ENCODE measurements around the gene RPL26. TPM values are rescaled to one million over a fixed set of nuclear protein-coding genes. Genes with fewer than 3 reads are reported as not detected.
"Not testable (repeated sequence)": the region's sequence is repeated elsewhere in the genome, so short reads cannot be mapped to it uniquely, and the experiment has no call there.

The RPL26 gene
- total RNA-seq, 2 experiments from 2014 or later: 3,141 to 3,176 TPM

- peak overlapping the region; percentile 77 for H3K27ac Mint-ChIP-seq
- intact Hi-C loops (cut with micrococcal nuclease): no loop called here
- peak overlapping the region; percentile 81 for H3K4me3 Mint-ChIP-seq
These were observed 5.6 kb downstream of the RPL26 start for GRCh38 chr17:8377422-8377821.

DNA sequence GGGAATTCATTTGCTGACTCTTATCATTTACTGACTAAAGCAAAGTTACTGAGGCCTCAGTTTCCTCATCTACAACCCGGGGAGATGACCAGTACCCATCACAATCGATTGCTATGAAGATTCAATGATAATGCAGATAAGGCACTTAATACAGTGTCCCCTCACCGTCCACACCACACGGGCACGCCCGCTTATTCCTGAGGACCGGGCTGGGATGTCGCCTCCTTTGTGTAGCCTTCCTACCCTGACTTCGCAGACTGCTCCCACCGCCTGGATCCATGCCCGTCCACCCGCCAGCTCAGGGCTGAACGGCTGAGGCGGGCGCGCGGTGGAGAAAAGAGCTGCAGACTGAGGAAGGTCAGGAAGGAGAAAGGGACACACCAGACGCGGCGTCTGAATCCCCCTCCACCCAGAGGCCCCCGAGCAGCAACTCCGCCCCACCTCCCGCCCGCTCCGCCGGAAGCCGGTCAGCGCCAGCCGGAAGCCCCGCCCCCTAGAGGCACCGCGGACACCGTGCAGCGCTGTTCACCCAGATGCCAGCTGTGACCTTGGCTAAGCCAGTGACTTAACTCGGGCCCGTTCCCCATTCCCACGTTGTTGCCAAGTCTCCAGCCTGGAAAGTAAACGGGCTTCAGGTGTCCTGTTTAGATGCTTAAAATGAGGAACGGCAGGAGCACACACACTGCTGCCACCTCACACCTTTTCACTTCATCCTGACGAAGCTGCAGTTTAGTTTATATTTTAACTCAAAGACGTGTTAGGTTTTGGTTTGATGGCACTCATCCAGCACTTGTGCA is 6.5 kb downstream of the RPL26 start, which contains the start of gene KRABD2:
Gene KRABD2, minus strand, starts transcription at position 434 of the 797 bp plus-strand sequence.
- Mint-ChIP-seq H3K27ac (peak within 1 kb of the TSS; percentile 77), H3K4me3 (peak within 1 kb of the TSS; percentile 81), H3K36me3 (ENCODE audit: low read depth) (peaks cover 60% of the 10 kb centered on the region), H3K4me1 (ENCODE audit: low read depth) (peaks cover 49% of the 10 kb centered on the region), H3K27me3 (no peaks in the 10 kb centered on the region), H3K9me3 (no peaks in the 10 kb centered on the region)
- DNase-seq: peak; percentile 93
- POLR2A ChIA-PET: interaction anchor here (0.7 to 3.5 kb wide), 17 partner anchors 11 to 369 kb away, joined by 3 to 17 read pairs (median 4); partner anchors contain the start of genes AURKB and SLC25A35
- CTCF ChIA-PET: interaction anchor here (0.7 to 2.1 kb wide), 16 partner anchors 10 to 369 kb away, joined by 3 to 10 read pairs (median 4); partner anchors contain the start of genes PFAS and SLC25A35
- intact Hi-C loops (cut with micrococcal nuclease): no loop called here
- ATAC-seq: peak; percentile 99
- TF ChIP-seq CTCF (IDR thresholded peaks at IDR 0.05): peak; percentile 42

More at GRCh38 chr17:8377422-8377821, 5.6 kb downstream of the RPL26 start:
- Mint-ChIP-seq H3K9me3 (no peaks in the 10 kb centered on the region), H3K36me3 (ENCODE audit: low read depth) (peaks cover 70% of the 10 kb centered on the region), H3K4me1 (ENCODE audit: low read depth) (peaks cover 51% of the 10 kb centered on the region), H3K27me3 (no peaks in the 10 kb centered on the region)
- CTCF ChIA-PET: interaction anchor here (0.7 to 2.1 kb wide), 14 partner anchors 9 to 364 kb away, joined by 3 to 10 read pairs (median 4); partner anchors contain the start of gene PFAS
- DNase-seq (no peak), ATAC-seq (no peak)
- POLR2A ChIA-PET: interaction anchor here (0.7 to 3.5 kb wide), 13 partner anchors 8 to 369 kb away, joined by 3 to 17 read pairs (median 4); partner anchors contain the start of gene SLC25A35
- TF ChIP-seq CTCF (IDR thresholded peaks at IDR 0.05): no peak

DNA sequence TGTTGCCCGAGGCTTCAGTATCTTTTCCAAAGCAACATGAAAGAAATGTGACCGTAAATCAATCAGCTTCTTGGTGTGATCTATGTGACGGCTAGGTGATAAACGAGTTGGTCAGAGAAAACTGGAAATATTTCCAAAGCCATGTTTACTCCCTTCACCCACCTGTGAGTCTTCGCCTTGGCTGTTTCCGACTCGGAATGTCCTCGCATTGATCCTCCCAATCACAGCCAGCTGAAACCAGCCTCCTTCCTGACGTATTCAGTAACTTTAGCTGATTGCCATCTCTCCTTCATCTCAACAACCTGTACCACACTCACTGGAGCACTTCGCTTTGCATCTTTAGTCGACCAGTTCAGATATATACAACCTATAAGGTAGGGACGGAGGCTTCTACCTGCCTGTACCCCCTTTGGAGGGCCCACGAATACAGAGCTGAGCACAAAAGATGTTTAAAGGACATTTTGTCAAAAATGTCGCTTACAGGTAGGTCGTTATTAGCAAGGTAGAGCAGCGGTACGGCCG is 7.2 kb downstream of the RPL26 start:
- Mint-ChIP-seq H3K4me1 (ENCODE audit: low read depth) (peaks cover 42% of the 10 kb centered on the region), H3K9me3 (no peaks in the 10 kb centered on the region), H3K4me3 (peak overlapping the region; percentile 81), H3K27ac (peak overlapping the region; percentile 77), H3K27me3 (no peaks in the 10 kb centered on the region), H3K36me3 (ENCODE audit: low read depth) (peaks cover 54% of the 10 kb centered on the region)
- CTCF ChIA-PET: interaction anchor here (0.9 to 2.1 kb wide), 8 partner anchors 8 to 370 kb away, joined by 3 to 10 read pairs (median 4); partner anchors contain the start of genes PFAS and SLC25A35
- no peak for DNase-seq
- no peak for TF ChIP-seq CTCF (IDR thresholded peaks at IDR 0.05)
- no peak for ATAC-seq
- POLR2A ChIA-PET: interaction anchor here (1.1 to 3.5 kb wide), 10 partner anchors 10 to 202 kb away, joined by 3 to 17 read pairs (median 4); partner anchors contain the start of genes AURKB and SLC25A35
- intact Hi-C loops (cut with micrococcal nuclease): no loop called here

DNA sequence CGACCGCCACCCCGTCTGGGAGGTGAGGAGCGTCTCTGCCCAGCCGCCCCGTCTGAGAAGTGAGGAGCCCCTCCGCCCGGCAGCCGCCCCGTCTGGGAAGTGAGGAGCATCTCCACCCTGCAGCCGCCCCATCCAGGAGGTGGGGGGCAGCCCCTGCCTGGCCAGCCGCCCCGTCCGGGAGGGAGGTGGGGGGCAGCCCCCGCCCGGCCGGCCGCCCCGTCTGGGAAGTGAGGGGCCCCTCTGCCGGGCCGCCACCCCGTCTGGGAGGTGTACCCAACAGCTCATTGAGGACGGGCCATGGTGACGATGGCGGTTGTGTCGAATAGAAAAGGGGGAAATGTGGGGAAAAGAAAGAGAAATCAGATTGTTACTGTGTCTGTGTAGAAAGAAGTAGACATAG is 9.1 kb downstream of the RPL26 start:
- H3K9me3 Mint-ChIP-seq; intact Hi-C loops (cut with micrococcal nuclease); CTCF ChIA-PET; H3K27ac Mint-ChIP-seq; ATAC-seq; POLR2A ChIA-PET; DNase-seq; H3K27me3 Mint-ChIP-seq; H3K4me3 Mint-ChIP-seq: not testable (repeated sequence)
- Mint-ChIP-seq H3K36me3 (ENCODE audit: low read depth) (peaks cover 41% of the 10 kb centered on the region), H3K4me1 (ENCODE audit: low read depth) (peaks cover 29% of the 10 kb centered on the region)

- no peak for TF ChIP-seq CTCF (IDR thresholded peaks at IDR 0.05)
- Mint-ChIP-seq H3K27ac (no peak overlapping the region), H3K27me3 (no peaks in the 10 kb centered on the region), H3K36me3 (ENCODE audit: low read depth) (peaks cover 29% of the 10 kb centered on the region), H3K4me1 (ENCODE audit: low read depth) (peaks cover 19% of the 10 kb centered on the region), H3K4me3 (no peak overlapping the region), H3K9me3 (no peaks in the 10 kb centered on the region)
- POLR2A ChIA-PET: interaction anchor here (3.0 kb wide), 1 partner anchor 9 kb away, joined by 12 read pairs; no protein-coding TSS in a partner anchor
- intact Hi-C loops (cut with micrococcal nuclease): no loop called here
- DNase-seq (no peak), ATAC-seq (no peak)
- CTCF ChIA-PET: no interaction called here
These were observed 10.6 kb downstream of the RPL26 start for GRCh38 chr17:8372422-8372821.

Data from activated CD8-positive, alpha-beta T cell treated with anti-CD3 and anti-CD28 coated beads for 36 hours (primary cell).